K562 (cell line): ENCODE results near the gene PHF19.

Experiments
- BCLAF1 ChIP-seq, 2 experiments: fragments of 450-650 bp in 1 of 2; IDR thresholded peaks; 2 replicates each; pipeline ENCODE4 v1.6.1; 2011 to 2017; ENCODE audit warnings: low read depth in 2 of 2, antibody characterized with exemption in 1 of 2, borderline replicate concordance in 1 of 2, low read length in 1 of 2, mild to moderate bottlenecking in 1 of 2, mixed read lengths in 1 of 2; ENCODE audit not compliant: control insufficient read depth in 1 of 2
- ETV6 ChIP-seq, 3 experiments: fragments of 150-350 bp in 1 of 3; sonication (generic) in 1 of 3; formaldehyde crosslinking in 1 of 3; IDR thresholded peaks; 2 replicates each; pipeline versions ENCODE4 v1.6.1 to v1.8.0; 2014 to 2022; ENCODE audit warnings: borderline replicate concordance in 2 of 3, low read depth in 2 of 3, antibody characterized with exemption in 1 of 3, low read length in 1 of 3, mild to moderate bottlenecking in 1 of 3, missing genetic modification reagents in 1 of 3
- GABPA ChIP-seq: fragments of 200-800 bp; sonication (Bioruptor generic); conservative IDR thresholded peaks from 2 replicates; pipeline ENCODE4 v1.6.1; 2016; ENCODE audit warnings: low read depth, missing genetic modification characterization, missing compliant biosample characterization
- TARDBP ChIP-seq: fragments of 450-650 bp; IDR thresholded peaks from 2 replicates; pipeline ENCODE4 v1.6.1; 2016
- TCF7L2 ChIP-seq: fragments of 150-350 bp; IDR thresholded peaks from 2 replicates; pipeline ENCODE4 v1.6.1; 2016; ENCODE audit warnings: low read depth, mild to moderate bottlenecking, low read length, moderate library complexity
- TCFL5 ChIP-seq: fragments of 250-450 bp; sonication (Bioruptor Pico); conservative IDR thresholded peaks from 2 replicates; pipeline ENCODE4 v1.6.1; 2021; ENCODE audit warnings: mild to moderate bottlenecking, moderate library complexity, matching md5 sums
- UBTF ChIP-seq, 2 experiments: IDR thresholded peaks; 2 replicates each; pipeline ENCODE4 v1.6.1; 2012; ENCODE audit warnings: improper control_type of control experiment in 2 of 2, low read depth in 2 of 2, low read length in 2 of 2, borderline replicate concordance in 1 of 2
- VEZF1 ChIP-seq: fragments of 200-800 bp; sonication (Bioruptor generic); IDR thresholded peaks from 2 replicates; pipeline ENCODE4 v1.6.1; 2017; ENCODE audit warnings: missing genetic modification characterization, missing compliant biosample characterization
- ZBTB17 ChIP-seq: fragments of 450-650 bp; formaldehyde crosslinking; IDR thresholded peaks from 2 replicates; pipeline ENCODE4 v1.4.0; 2020; ENCODE audit warnings: mild to moderate bottlenecking

GRCh38 chr9:120888626-120889025, 11.6 kb upstream of the PHF19 start:
- TF ChIP-seq ETV6 (IDR thresholded peaks at IDR 0.05; ENCODE audit: borderline replicate concordance in 1 of 2, low read depth in 2 of 2, low read length in 1 of 2) (no peak), ETV6 (CRISPR knock-in tag; IDR thresholded peaks at IDR 0.05; ENCODE audit: borderline replicate concordance) (no peak), TCFL5 (CRISPR knock-in tag) (no peak), TARDBP (no peak), TCF7L2 (no peak), VEZF1 (no peak), UBTF (IDR thresholded peaks at IDR 0.05; ENCODE audit: borderline replicate concordance in 1 of 2, low read depth in 2 of 2, low read length in 2 of 2) (no peak), BCLAF1 (IDR thresholded peaks at IDR 0.05; ENCODE audit: borderline replicate concordance in 1 of 2, control insufficient read depth in 1 of 2, low read depth in 2 of 2, low read length in 1 of 2) (no peak), GABPA (tag) (no peak), ZBTB17 (no peak)
